ENCODE results near the gene ACOX1.

ACOX1 gene

GRCh38 chr17:75891605-75892555, 87.1 kb downstream of the ACOX1 start:
- DNase-seq (ENCODE audit: low spot score): no peak
